GM21786 (cell line): Measurements from ENCODE around the gene MRPS6.

ENCODE experiments used
- ATAC-seq: cut with Tn5 transposase; IDR thresholded peaks from one replicate; pipeline ENCODE4 v1.9.1; 2021; ENCODE audit not compliant: unreplicated experiment

Gene MRPS6

GRCh38 chr21:34130716-34130985 lies 57.3 kb downstream of the MRPS6 start:
- no peak for ATAC-seq

GRCh38 chr21:34131586-34131985 lies 58.2 kb downstream of the MRPS6 start:
- no peak for ATAC-seq

GRCh38 chr21:34132202-34132601 lies 58.8 kb downstream of the MRPS6 start:
- ATAC-seq: no peak

- no peak for ATAC-seq
Measured at GRCh38 chr21:34132926-34133325, 59.5 kb downstream of the MRPS6 start.

GRCh38 chr21:34133392-34133791 lies 60.0 kb downstream of the MRPS6 start:
- ATAC-seq: no peak

GRCh38 chr21:34133802-34134201 lies 60.4 kb downstream of the MRPS6 start:
- ATAC-seq: no peak

- ATAC-seq: no peak
Measured at GRCh38 chr21:34135330-34135729, 62.0 kb downstream of the MRPS6 start.

- ATAC-seq: no peak
Measured at GRCh38 chr21:34141373-34141772, 68.0 kb downstream of the MRPS6 start.

GRCh38 chr21:34143685-34144182 lies 70.4 kb downstream of the MRPS6 start:
- ATAC-seq: no peak

- ATAC-seq: no peak
Measured at GRCh38 chr21:34144224-34144623, 70.8 kb downstream of the MRPS6 start.

- ATAC-seq: no peak
Measured at GRCh38 chr21:34147792-34148418, 74.5 kb downstream of the MRPS6 start.

- ATAC-seq: no peak
Measured at GRCh38 chr21:34148419-34148804, 75.0 kb downstream of the MRPS6 start.

- ATAC-seq: no peak
Measured at GRCh38 chr21:34148826-34149558, 75.6 kb downstream of the MRPS6 start.

- ATAC-seq: no peak
Measured at GRCh38 chr21:34152500-34152899, 79.1 kb downstream of the MRPS6 start.

GRCh38 chr21:34154878-34155277 lies 81.5 kb downstream of the MRPS6 start:
- ATAC-seq: no peak

GRCh38 chr21:34156957-34157356 lies 83.6 kb downstream of the MRPS6 start:
- no peak for ATAC-seq

GRCh38 chr21:34157521-34157920 lies 84.1 kb downstream of the MRPS6 start:
- no peak for ATAC-seq

GRCh38 chr21:34158866-34159835 lies 85.8 kb downstream of the MRPS6 start:
- no peak for ATAC-seq

- ATAC-seq: no peak
Measured at GRCh38 chr21:34166468-34166867, 93.1 kb downstream of the MRPS6 start.

GRCh38 chr21:34170886-34171285 lies 97.5 kb downstream of the MRPS6 start:
- no peak for ATAC-seq

GRCh38 chr21:34174470-34174869 lies 101.1 kb downstream of the MRPS6 start:
- no peak for ATAC-seq

GRCh38 chr21:34176448-34176847 lies 103.1 kb downstream of the MRPS6 start:
- no peak for ATAC-seq
